DOHH2 (cell line): ENCODE measurements around the gene PTMS.

Experiments used
- H3F3A ChIP-seq: fragments of 200-600 bp; sonication (generic), shearing (Covaris generic); 2 replicates; pipeline ENCODE4 v1.6.0; 2016; ENCODE audit warnings: antibody characterized with exemption, mild to moderate bottlenecking; ENCODE audit not compliant: control insufficient read depth, insufficient read depth
- H3K27ac ChIP-seq: fragments of 200-600 bp; sonication (generic); 2 replicates; pipeline ENCODE4 v1.5.1; 2014; ENCODE audit warnings: low read depth, mild to moderate bottlenecking, low read length, moderate library complexity
- H3K27me3 ChIP-seq: fragments of 200-600 bp; sonication (generic); 2 replicates; pipeline ENCODE4 v1.6.1; 2014; ENCODE audit warnings: mild to moderate bottlenecking, low read length, mixed read lengths; ENCODE audit not compliant: control insufficient read depth
- H3K36me3 ChIP-seq: fragments of 200-600 bp; sonication (generic); 2 replicates; pipeline ENCODE4 v1.6.1; 2014; ENCODE audit warnings: mild to moderate bottlenecking, low read length, moderate library complexity, mixed read lengths; ENCODE audit not compliant: control insufficient read depth
- H3K4me1 ChIP-seq: fragments of 200-600 bp; sonication (generic); 2 replicates; pipeline ENCODE4 v1.6.1; 2014; ENCODE audit warnings: mild to moderate bottlenecking, low read length, mixed read lengths; ENCODE audit not compliant: control insufficient read depth
- H3K4me2 ChIP-seq: fragments of 200-600 bp; sonication (generic); 2 replicates; pipeline ENCODE4 v1.6.0; 2014; ENCODE audit warnings: mild to moderate bottlenecking, low read length, moderate library complexity
- H3K4me3 ChIP-seq: fragments of 200-600 bp; sonication (generic); 2 replicates; pipeline ENCODE4 v1.5.1; 2014; ENCODE audit warnings: mild to moderate bottlenecking, low read length, mixed read lengths
- H3K79me2 ChIP-seq: fragments of 200-600 bp; sonication (generic); 2 replicates; pipeline ENCODE4 v1.6.1; 2014; ENCODE audit warnings: mild to moderate bottlenecking, low read length, mixed read lengths; ENCODE audit not compliant: control insufficient read depth
- H3K9me2 ChIP-seq: fragments of 200-600 bp; sonication (generic); replicated peaks from 2 replicates; pipeline ENCODE4 v1.6.1; 2014; ENCODE audit warnings: mild to moderate bottlenecking, low read length, mixed read lengths; ENCODE audit not compliant: control insufficient read depth
- H3K9me3 ChIP-seq: fragments of 200-600 bp; sonication (generic); 2 replicates; pipeline ENCODE4 v1.6.1; 2014; ENCODE audit warnings: antibody characterized with exemption, low read length, mixed read lengths; ENCODE audit not compliant: control insufficient read depth, insufficient read depth
- H4K20me1 ChIP-seq: fragments of 200-600 bp; sonication (generic); 2 replicates; pipeline ENCODE4 v1.6.0; 2014; ENCODE audit warnings: low read depth, mild to moderate bottlenecking, antibody characterized with exemption, low read length, moderate library complexity; ENCODE audit not compliant: control insufficient read depth, insufficient read depth
- CTCF ChIP-seq: fragments of 200-600 bp; sonication (generic); IDR thresholded peaks from one replicate; pipeline ENCODE4 v1.5.1; 2014; ENCODE audit warnings: antibody characterized with exemption, mild to moderate bottlenecking, low read depth, low read length; ENCODE audit not compliant: poor library complexity, severe bottlenecking
- EZH2phosphoT487 ChIP-seq: fragments of 200-600 bp; sonication (generic); IDR thresholded peaks from 2 replicates; pipeline ENCODE4 v1.6.1; 2017; ENCODE audit warnings: borderline replicate concordance, mild to moderate bottlenecking, antibody characterized with exemption, low read length, moderate library complexity, mixed read lengths

PTMS gene

GRCh38 chr12:6809056-6809455, 42.9 kb downstream of the PTMS start:
- H3K79me2 ChIP-seq, result no peaks in the 10 kb centered on the region
- H3K27ac ChIP-seq, result no peak overlapping the region
- H3K27me3 ChIP-seq, result peaks cover 19% of the 10 kb centered on the region
- H3K4me3 ChIP-seq, result no peak overlapping the region
- H4K20me1 ChIP-seq, result no peaks in the 10 kb centered on the region
- TF ChIP-seq CTCF, result no peak
- no peak for TF ChIP-seq EZH2phosphoT487
- no peaks in the 10 kb centered on the region for H3F3A ChIP-seq
- H3K4me2 ChIP-seq, result no peak overlapping the region
- no peaks in the 10 kb centered on the region for H3K9me3 ChIP-seq
- no peaks in the 10 kb centered on the region for H3K36me3 ChIP-seq
- no peaks in the 10 kb centered on the region for H3K9me2 ChIP-seq
- peaks cover 15% of the 10 kb centered on the region for H3K4me1 ChIP-seq

GRCh38 chr12:6810758-6811157, 44.6 kb downstream of the PTMS start:
- Histone ChIP-seq H3K36me3 (no peaks in the 10 kb centered on the region), H3K4me3 (no peak overlapping the region), H3K27me3 (peaks cover 28% of the 10 kb centered on the region), H3K9me3 (no peaks in the 10 kb centered on the region), H3K27ac (no peak overlapping the region), H3K79me2 (no peaks in the 10 kb centered on the region), H4K20me1 (no peaks in the 10 kb centered on the region), H3K4me2 (no peak overlapping the region), H3F3A (no peaks in the 10 kb centered on the region), H3K4me1 (peaks cover 15% of the 10 kb centered on the region), H3K9me2 (no peaks in the 10 kb centered on the region)
- no peak for TF ChIP-seq CTCF
- TF ChIP-seq EZH2phosphoT487, result no peak

GRCh38 chr12:6813363-6813762, 47.2 kb downstream of the PTMS start:
- H3K79me2 ChIP-seq, result no peaks in the 10 kb centered on the region
- TF ChIP-seq CTCF (no peak), EZH2phosphoT487 (no peak)
- peaks cover 25% of the 10 kb centered on the region for H3K27me3 ChIP-seq
- H3K27ac ChIP-seq, result no peak overlapping the region
- H3K4me1 ChIP-seq, result peaks cover 15% of the 10 kb centered on the region
- no peaks in the 10 kb centered on the region for H3F3A ChIP-seq
- no peaks in the 10 kb centered on the region for H3K36me3 ChIP-seq
- H3K4me3 ChIP-seq, result no peak overlapping the region
- H4K20me1 ChIP-seq, result no peaks in the 10 kb centered on the region
- no peaks in the 10 kb centered on the region for H3K9me2 ChIP-seq
- H3K4me2 ChIP-seq, result no peak overlapping the region; the same call in 1 of the 2 replicates
- H3K9me3 ChIP-seq, result no peaks in the 10 kb centered on the region

- Histone ChIP-seq H3K27me3 (peaks cover 46% of the 10 kb centered on the region), H3K9me2 (no peaks in the 10 kb centered on the region), H3K4me1 (peaks cover 21% of the 10 kb centered on the region), H3K36me3 (no peaks in the 10 kb centered on the region), H3F3A (no peaks in the 10 kb centered on the region), H3K27ac (no peak overlapping the region), H3K79me2 (no peaks in the 10 kb centered on the region), H4K20me1 (no peaks in the 10 kb centered on the region), H3K4me2 (no peak overlapping the region), H3K4me3 (no peak overlapping the region), H3K9me3 (no peaks in the 10 kb centered on the region)
- no peak for TF ChIP-seq EZH2phosphoT487
- no peak for TF ChIP-seq CTCF
These were observed 50.4 kb downstream of the PTMS start for GRCh38 chr12:6816598-6816997.
